NK-92 (cell line): ENCODE data around the gene GAS1.

Experiments
- DNase-seq: peaks from one replicate; lab custom pipeline; 2025; ENCODE audit not compliant: unreplicated experiment; lab: John Stamatoyannopoulos, UW

The GAS1 gene

GRCh38 chr9:86926145-86926544, 21.2 kb downstream of the GAS1 start:
- DNase-seq = no peak

- no peak for DNase-seq
Observed at GRCh38 chr9:86925686-86926085, 21.6 kb downstream of the GAS1 start.

GRCh38 chr9:86924206-86924605, 23.1 kb downstream of the GAS1 start:
- no peak for DNase-seq

- DNase-seq = no peak
Observed at GRCh38 chr9:86921151-86921923, 26.0 kb downstream of the GAS1 start.

GRCh38 chr9:86918556-86918955, 28.8 kb downstream of the GAS1 start:
- DNase-seq = no peak

GRCh38 chr9:86912210-86912609, 35.1 kb downstream of the GAS1 start:
- no peak for DNase-seq

- no peak for DNase-seq
Observed at GRCh38 chr9:86909388-86909787, 37.9 kb downstream of the GAS1 start.

- DNase-seq = no peak
Observed at GRCh38 chr9:86908261-86908660, 39.0 kb downstream of the GAS1 start.

GRCh38 chr9:86907346-86907745, 40.0 kb downstream of the GAS1 start:
- DNase-seq = no peak

GRCh38 chr9:86903734-86904085, 43.6 kb downstream of the GAS1 start:
- no peak for DNase-seq

- no peak for DNase-seq
Observed at GRCh38 chr9:86902991-86903733, 44.1 kb downstream of the GAS1 start.

- DNase-seq = no peak
Observed at GRCh38 chr9:86902586-86902985, 44.7 kb downstream of the GAS1 start.

GRCh38 chr9:86902176-86902575, 45.1 kb downstream of the GAS1 start:
- no peak for DNase-seq

GRCh38 chr9:86901511-86901910, 45.8 kb downstream of the GAS1 start:
- no peak for DNase-seq
